Measurements from ENCODE around the gene SEMA3G. TPM values are rescaled to one million over a fixed set of nuclear protein-coding genes. Genes with fewer than 3 reads are reported as not detected.

SEMA3G gene
- total RNA-seq, 1 experiment from 2014 or later = 0.40 TPM

DNA sequence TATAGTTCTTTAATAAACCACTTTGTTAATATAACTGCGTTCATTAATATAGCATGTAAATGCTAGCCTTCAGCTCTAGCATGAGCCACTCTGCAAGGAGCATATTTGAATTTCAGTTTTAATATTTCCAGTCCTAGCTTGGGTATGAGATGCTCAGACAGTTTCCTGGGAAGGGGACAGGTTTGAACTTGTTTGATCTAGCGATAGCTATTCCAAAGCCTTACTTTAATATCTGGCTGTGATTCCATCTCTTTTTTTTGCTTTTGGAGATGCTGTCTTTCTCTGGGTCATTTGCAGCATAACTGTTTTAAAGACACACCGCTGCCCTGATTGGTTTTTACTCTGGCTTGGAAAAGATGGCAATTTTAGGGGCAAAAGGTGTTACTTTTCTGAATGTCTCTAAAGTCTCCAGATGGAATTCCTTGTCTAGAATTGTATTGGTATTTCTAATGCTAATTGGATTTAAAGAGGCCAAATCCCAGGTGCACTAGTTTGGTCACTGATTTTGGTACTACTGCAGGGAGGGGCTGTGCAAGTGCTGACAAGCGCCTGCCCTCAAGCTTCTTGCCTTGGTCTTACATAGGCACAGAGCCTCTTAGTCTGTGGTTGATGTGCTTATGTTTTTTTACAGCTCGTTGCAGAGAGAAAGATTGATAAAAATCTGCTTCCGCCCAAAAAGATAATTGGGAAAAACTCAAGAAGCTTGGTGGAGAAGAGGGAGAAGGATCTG is 13.3 kb upstream of the SEMA3G start:
- DNase-seq (ENCODE audit: low read depth, low spot score) = no peak
- in situ Hi-C loops (cut with HindIII; ENCODE audit: low pct_unique_long_range_greater_than_20kb, low sequenced_read_pairs) = no loop called here

DNA sequence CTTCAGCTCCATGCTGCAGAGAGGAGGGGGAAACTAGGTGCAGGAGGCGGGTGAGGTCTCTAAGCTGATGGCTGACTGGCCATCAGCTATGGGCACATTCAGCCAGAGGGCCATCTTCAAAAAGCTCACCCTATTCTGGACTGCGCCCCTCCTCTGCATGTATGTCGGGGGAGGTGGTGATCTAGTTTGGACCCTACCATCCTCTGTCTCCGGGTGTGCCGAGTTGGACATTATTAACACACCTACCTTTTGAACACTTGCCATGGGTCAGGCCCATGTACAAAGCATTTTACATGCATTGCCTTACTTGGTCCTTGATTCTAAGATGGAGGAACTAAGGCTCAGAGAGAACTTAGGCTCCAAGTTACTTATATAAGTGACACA is 11.9 kb upstream of the SEMA3G start:
- no peak for DNase-seq (ENCODE audit: low read depth, low spot score)
- in situ Hi-C loops (cut with HindIII; ENCODE audit: low pct_unique_long_range_greater_than_20kb, low sequenced_read_pairs) = no loop called here

DNA sequence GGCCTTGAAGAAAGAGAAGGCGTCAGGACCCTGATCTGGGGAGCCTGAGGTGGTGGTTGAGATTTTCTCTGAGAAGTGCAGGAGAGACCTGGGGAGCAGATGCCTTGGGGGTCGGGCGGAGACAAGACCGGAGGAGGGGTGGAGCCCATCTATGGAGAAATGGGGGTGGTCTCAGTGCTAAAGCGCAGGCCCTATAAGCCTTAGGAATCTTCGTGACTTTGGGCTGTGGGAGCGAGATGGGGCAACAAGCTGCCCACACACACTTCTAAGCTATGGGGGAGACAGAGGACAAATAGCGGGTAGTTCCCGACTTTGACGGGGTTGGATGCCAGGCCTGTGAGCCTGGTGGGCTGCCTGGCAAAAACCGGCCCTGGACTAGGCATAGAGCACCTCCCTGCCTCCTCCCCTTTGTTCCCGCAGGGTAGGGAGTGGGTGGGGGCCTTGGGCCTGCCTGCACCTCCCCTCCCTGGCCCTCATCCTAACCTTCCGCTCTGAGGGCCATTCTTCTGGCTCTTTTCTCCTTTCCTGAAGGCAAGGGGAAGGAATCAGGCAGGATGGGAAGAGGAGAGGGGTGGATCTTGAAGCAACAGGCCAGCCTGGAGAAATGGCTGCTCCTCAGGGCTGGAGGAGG is 11.4 kb upstream of the SEMA3G start:
- DNase-seq (ENCODE audit: low read depth, low spot score) = peak; percentile 23
- in situ Hi-C loops (cut with HindIII; ENCODE audit: low pct_unique_long_range_greater_than_20kb, low sequenced_read_pairs) = no loop called here

DNA sequence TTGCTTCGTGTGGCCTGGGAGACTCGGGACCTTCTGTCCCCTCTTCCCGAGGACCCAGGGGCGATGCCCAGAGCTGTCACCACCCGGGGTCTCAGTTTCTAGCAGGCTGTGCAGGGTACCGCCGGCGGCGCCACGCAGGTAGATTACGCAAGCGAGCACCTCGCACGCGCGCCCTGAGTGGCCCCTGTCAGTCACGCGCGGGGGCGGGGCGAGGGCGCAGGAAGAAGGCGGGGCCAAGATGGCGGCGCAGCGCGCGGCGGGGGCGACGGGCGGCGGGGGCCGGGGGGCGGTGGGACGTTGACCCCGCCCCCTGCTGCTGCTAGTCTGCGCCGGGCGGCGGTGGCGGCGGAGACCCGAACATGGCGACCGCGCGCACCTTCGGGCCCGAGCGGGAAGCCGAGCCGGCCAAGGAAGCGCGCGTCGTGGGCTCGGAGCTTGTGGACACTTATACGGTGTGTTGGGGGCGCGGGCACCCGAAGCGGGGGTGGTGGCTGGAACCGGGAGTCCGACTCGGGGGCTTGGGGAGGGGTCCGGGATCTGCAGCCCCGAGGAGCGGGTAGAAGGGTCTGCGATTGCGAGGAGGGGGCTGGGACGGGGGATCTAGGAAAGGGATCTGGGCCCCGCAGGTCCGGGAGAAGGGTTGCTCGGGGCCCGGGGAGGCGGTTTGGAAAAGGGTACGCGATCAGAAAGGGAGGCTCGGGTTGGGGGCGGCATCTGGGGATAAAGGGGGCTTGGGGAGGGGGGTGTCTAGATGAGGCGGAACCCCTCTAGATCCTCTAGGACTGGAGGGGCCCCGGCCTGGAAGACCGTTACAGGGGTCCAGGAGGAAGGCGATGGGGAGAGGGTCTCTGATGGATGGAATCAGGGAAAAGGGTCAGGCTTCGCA is 10.6 kb upstream of the SEMA3G start, which contains the start of gene NISCH:
TSS of gene NISCH (plus strand) at position 322 of the 886 bp plus-strand sequence. CDS start at position 360, 38 bp downstream.
- in situ Hi-C loops (cut with HindIII; ENCODE audit: low pct_unique_long_range_greater_than_20kb, low sequenced_read_pairs) = no loop called here
- peak; percentile 80 for DNase-seq (ENCODE audit: low read depth, low spot score)

DNA sequence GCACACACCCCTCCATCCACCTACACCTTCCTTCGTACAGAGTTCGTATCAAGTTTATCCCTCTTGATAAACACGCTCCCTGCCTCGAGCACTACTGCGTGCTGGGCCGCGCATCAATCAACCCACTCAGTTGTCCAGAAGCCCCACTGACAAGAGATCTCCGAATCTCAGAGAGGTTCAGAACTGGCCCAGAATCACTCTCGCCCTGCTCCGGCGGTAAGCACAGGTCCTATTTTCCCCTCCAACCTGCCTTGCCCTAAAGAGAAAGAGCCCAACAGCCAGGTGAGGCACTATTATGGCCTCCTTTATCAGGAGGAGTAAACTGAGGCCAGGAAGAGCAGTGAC is 10.0 kb upstream of the SEMA3G start:
- in situ Hi-C loops (cut with HindIII; ENCODE audit: low pct_unique_long_range_greater_than_20kb, low sequenced_read_pairs) = no loop called here
- DNase-seq (ENCODE audit: low read depth, low spot score) = no peak

DNA sequence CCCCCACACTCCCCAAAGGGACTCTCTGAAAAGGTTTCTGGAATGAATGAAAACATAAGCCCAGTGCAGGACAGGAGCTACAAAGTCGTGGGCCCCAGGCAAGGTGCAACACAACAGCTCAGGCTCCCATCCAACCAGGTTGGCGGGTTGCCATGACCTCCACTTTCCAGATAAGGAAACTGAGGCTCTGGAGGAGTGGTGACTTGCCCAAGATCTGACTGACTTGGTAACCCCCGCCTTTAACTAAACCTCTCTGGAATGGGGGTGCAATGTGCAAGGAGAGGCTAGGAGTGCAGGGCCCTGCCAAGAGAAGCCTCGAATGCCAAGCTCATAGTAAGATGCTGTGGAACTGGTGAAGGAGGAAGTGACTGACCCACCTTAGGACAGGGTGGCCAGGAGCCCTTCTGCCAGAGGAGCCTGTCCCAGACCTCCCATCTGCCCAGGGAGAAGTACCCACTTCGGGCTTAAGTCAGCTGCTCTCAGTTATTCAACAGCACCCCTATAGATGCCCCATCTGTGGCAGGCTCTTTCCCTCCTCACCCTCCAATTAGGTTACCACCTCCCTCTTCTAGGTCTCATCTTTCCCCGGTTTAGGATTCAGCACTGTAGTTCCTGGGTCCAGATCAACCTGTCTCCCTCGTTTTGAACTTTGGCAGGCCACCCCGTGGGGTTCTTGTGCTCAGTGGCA is 9.5 kb upstream of the SEMA3G start:
- in situ Hi-C loops (cut with HindIII; ENCODE audit: low pct_unique_long_range_greater_than_20kb, low sequenced_read_pairs) = no loop called here
- DNase-seq (ENCODE audit: low read depth, low spot score) = no peak

DNA sequence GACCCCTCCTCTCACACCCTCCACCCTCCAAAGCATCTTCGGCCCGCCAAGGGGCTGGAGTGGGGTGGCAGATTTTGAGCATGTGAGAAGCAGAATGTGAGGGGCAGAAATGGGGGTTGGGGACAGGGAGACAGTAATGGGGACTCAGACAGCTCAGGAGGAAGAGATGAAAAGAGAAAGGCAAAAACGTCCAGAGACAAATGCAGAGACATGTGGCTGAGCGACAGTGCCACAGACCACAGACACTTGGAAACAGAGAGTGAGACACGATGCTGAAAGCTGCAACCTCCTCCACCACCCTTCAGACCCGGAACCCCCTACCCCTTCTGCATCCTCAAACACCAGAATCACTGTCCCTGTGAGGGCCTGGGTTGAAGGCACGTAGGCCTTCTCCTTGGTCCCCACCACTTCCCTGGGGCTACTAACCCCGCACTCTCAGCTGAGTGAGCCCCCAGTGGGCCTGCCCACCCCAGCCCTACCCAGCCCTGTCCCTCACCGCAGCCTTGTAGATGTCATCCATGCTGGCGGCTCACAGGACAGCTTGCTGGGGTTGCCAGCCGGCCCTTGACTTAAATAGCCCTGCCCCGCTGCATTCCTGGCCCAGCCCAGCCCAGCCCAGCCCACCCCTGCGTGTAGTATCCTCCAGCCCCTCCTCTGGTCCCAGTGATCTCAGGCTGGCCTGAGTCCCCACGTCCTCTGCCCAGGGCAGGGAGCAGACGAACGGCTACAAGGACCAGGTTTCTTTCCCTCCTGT is 8.8 kb upstream of the SEMA3G start, which contains the start of gene TNNC1:
TSS of gene TNNC1 (minus strand) at position 546 of the 754 bp plus-strand sequence. CDS start at position 520, 26 bp downstream.
- in situ Hi-C loops (cut with HindIII; ENCODE audit: low pct_unique_long_range_greater_than_20kb, low sequenced_read_pairs) = no loop called here
- no peak for DNase-seq (ENCODE audit: low read depth, low spot score)

DNA sequence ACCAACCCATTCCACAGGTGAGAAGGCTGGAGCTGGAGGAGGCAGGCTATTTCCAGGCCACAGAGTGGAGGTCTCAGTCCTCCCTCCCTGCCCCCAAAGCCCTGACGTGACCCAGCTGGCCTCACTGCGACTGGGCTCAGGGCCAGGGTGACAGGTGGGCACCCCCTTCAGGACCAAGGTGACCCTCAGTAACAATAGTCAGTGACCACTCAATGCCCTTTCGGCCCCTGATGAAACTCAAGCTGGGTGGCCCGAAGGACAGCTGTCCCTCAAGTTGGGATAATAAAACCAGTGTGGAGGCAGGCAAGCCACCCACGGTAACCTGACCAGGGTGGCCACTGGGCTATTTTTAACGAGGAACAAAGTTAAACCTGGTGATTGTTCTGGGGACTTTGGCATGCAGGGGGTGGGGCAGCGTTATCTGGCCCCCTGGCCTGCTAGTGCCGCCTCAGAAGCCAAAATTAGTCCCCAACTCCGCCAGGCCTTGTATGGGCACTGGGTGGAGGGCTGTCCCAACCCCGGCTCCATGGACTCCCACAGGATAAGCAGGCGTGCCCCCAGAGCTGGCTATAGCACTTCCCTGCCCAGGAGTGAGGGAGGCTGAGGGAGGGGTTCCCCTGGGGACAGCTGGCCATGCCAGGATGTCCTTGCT is 7.8 kb upstream of the SEMA3G start:
- in situ Hi-C loops (cut with HindIII; ENCODE audit: low pct_unique_long_range_greater_than_20kb, low sequenced_read_pairs) = no loop called here
- DNase-seq (ENCODE audit: low read depth, low spot score) = no peak

DNA sequence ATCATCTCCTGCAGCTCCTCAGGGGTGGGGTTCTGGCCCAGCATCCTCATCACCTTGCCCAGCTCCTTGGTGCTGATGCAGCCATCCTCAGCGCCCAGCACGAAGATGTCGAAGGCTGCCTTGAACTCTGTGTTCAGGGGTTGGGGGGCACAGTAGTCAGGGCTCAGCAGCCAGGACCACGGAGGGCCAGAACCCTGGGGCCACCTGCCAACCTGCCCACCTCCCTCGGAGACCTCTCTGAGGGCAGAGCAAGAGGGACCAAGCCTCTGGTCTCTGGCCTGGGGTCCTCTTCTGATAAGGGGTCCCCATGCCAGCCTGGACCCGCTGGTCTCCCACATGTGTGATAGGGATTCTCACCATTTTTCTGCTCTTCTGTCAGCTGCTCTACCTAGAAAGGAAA is 7.2 kb upstream of the SEMA3G start:
- in situ Hi-C loops (cut with HindIII; ENCODE audit: low pct_unique_long_range_greater_than_20kb, low sequenced_read_pairs) = no loop called here

DNA sequence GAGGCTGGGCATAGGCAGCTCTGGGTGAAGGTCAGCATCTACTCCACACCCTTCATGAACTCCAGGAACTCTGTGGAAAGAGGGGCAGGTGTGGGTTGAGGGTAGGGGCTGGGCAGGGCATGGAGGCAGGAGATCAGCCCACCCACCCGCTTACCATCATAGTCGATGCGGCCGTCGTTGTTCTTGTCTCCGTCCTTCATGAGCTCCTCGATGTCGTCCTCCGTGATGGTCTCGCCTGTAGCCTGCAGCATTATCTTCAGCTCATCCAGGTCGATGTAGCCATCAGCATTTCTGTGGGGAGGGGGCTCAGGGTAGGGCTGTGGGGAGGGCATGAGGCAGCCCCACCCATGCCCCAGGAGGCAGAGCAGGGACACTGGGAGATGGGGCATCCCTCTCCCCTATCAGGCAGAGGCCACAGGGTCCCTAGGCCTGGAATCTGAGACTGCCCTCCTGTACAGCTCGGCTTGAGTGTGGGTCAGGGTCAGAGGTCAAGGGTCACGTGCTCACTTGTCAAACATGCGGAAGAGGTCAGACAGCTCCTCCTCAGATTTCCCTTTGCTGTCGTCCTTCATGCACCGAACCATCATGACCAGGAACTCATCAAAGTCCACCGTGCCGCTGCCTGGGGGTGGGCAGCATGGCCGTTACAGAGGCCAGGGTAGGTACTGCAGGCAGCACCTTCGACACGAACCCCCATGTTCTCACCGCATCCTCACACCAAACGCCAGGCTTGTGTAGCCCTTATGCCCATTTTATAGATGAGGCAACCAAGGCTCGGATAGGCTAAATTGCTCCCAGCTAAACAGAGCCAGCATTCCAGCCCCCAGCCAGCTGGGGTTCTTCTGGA is 6.6 kb upstream of the SEMA3G start:
- DNase-seq (ENCODE audit: low read depth, low spot score) = no peak
- in situ Hi-C loops (cut with HindIII; ENCODE audit: low pct_unique_long_range_greater_than_20kb, low sequenced_read_pairs) = no loop called here

More for the DNA sequence above, 7.2 kb upstream of the SEMA3G start:
- no peak for DNase-seq (ENCODE audit: low read depth, low spot score)

DNA sequence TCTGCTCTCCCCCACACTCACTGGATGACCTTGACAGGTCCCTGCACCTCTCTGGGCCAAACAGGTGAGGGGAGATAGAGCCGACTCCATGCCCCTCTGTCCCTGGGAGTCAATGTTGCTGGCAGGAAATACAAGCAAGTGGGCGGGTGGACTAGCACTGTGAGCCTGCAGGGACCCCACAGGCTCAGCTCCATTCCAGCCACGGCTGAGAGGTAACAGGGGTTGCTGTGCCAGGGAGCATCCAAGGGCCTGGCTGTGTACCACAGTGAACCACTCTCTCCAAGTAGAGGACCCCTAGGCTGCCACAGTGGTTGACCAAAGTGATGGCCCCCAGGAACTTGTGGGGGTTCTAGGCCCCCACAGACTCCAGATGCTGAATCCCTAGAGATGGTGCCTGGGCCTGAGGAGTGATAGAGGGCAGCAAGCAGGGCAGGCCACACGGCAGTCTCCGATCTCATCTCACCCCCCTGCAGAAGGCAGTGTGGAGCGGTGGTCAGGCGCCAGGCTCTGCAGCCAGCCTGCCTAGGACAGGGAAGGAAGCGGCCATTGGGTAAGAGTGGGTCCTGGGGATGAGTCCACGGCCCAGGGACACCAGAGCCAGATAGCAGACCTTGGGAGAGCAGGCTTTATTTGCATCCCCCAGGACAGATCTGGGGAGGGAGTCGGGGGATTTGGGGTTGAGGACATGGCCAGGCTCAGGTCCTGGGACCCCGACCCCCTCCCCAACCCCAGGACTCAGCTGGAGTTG is 5.8 kb upstream of the SEMA3G start:
- in situ Hi-C loops (cut with HindIII; ENCODE audit: low pct_unique_long_range_greater_than_20kb, low sequenced_read_pairs) = no loop called here

DNA sequence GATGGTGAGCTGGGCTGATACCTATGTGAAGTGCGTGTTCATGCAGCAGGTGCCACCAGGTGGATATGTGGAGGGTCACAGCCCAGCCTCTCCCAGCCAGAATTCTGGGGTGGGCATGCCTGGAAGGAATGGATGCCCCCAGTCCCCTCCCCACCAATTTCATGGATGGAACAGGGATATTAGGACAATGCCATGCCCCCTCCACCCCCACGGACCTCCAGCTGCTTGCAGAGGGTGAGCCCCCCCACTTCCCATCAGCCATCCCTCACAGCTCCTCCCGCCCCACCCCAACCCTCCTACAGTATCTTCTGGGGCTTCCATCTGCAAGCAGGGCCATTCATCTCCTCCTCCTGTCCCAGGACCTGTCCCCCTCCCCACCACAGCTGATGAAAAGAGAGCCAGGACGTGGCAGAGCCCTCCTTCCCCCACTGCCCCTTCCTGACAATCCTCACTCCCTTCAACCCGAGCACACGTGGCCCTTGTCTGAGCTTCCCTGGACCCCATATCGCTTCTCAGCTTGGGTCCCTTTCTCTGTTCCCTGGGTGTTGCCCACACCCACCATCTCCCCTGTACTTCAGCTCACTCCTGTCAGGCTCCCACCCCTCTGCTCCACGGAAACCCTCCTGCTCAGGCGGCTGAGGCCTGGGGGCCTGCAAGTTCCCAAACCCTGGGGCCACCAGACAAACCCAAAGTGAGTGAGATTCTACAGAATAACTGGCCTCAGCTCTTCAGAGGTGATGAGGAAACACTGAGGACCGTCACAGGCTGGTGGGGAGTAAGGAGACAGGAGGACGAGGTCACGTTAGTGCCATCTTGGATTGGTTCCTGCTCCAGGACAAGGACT is 2.8 kb upstream of the SEMA3G start:
- in situ Hi-C loops (cut with HindIII; ENCODE audit: low pct_unique_long_range_greater_than_20kb, low sequenced_read_pairs) = no loop called here
- no peak for DNase-seq (ENCODE audit: low read depth, low spot score)

More for the DNA sequence above, 5.8 kb upstream of the SEMA3G start:
- no peak for DNase-seq (ENCODE audit: low read depth, low spot score)

DNA sequence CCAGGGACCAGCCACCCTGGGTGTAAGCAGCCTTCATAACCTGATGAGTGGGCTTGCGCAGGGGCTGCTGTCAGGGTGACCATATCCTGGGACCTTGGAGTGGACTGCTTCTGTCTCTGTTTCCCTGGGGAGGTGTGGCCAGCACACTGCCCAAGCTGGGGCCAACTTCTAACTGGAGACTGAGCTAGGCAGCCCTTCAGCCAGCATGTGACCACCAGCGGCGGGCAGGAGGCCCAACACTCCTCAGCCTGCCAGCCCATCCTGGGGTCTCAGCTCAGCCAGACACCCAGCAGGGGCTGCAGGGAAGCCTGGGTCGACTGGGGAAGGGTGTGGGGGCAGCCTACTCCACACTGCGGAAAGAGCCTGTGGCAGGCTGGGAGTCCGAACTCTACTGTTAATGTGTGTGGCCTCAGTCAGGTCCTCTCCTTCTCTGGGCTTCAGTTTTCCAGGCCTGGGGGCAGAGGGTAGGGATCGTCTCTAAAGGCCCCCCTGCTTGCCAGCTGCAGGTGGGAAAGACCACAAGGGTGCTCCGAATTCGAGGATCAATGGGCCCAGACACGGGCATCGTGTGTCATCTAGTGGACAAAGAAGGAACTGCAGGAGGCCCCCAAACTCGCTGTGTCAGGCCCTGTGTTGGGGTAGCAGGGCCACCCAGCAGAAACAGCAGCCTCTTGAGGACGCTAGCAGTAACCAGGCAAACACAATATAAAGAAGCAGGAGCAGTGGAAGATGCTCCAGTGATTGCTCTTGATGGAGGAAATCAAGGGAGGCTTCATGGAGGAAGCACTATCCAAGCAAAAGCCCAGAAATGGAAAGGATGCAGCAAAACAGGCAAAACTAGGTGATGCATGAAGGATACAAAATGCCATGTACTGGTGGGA is 2.0 kb upstream of the SEMA3G start:
- in situ Hi-C loops (cut with HindIII; ENCODE audit: low pct_unique_long_range_greater_than_20kb, low sequenced_read_pairs) = no loop called here
- DNase-seq (ENCODE audit: low read depth, low spot score) = peak; percentile 77

DNA sequence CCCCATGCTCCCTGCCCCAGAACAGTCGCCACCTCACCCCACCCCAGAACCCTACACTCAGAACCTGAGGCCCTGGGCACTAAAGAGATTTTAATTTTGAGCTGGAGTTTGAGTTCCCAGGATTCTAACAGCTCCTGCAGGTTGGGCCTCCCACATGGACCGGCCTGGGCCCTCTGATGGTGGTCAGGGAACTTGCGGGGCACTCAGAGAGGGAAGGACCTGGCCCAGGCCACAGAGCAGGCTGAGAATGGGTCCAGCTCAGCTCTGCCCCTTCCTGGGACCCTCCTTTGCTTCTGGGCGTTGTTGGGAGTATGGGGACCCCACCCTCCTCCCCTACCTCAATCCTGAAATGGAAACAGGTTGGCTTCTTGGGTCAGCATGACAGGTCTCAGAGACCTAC is 1.1 kb upstream of the SEMA3G start:
- no peak for DNase-seq (ENCODE audit: low read depth, low spot score)
- in situ Hi-C loops (cut with HindIII; ENCODE audit: low pct_unique_long_range_greater_than_20kb, low sequenced_read_pairs) = no loop called here
